MCF 10A (cell line): ENCODE results near the gene PEF1. TPM values are rescaled to one million over a fixed set of nuclear protein-coding genes. Genes with fewer than 3 reads are reported as not detected.

ENCODE experiments used
- BruUV-seq: library from RNA; stranded (reverse); fragments of 400-500 nt; replicated peaks from 2 replicates; lab custom pipeline; 2021; lab: Mats Ljungman, UMichigan
- CTCF ChIA-PET: fragments of 300-600 bp; sonication (Branson Sonifier 250); formaldehyde crosslinking; extraction: SDS; loops from one replicate; lab custom pipeline; 2021; ENCODE audit warnings: antibody characterized with exemption, inconsistent platforms; lab: Yijun Ruan, JAX
- POLR2A ChIA-PET: fragments of 300-600, 350-650 bp; sonication (Branson Sonifier 250); formaldehyde crosslinking; extraction: SDS; loops from one replicate; lab custom pipeline; 2020; ENCODE audit warnings: antibody characterized with exemption, inconsistent platforms; lab: Yijun Ruan, JAX
- DNase-seq: peaks from one replicate; pipeline ENCODE4 v3.0.0-alpha.2; 2018; ENCODE audit not compliant: unreplicated experiment
- H3K27ac Mint-ChIP-seq: one replicate; pipeline ENCODE4 v1.8.0; 2022; ENCODE audit warnings: mild to moderate bottlenecking, low read depth, mixed read lengths; ENCODE audit not compliant: unreplicated experiment
- H3K27me3 Mint-ChIP-seq: one replicate; pipeline ENCODE4 v1.8.0; 2022; ENCODE audit warnings: mixed read lengths; ENCODE audit not compliant: insufficient read depth, unreplicated experiment
- H3K36me3 Mint-ChIP-seq: one replicate; pipeline ENCODE4 v1.8.0; 2022; ENCODE audit warnings: mild to moderate bottlenecking, moderate library complexity, mixed read lengths; ENCODE audit not compliant: insufficient read depth, unreplicated experiment
- H3K4me1 Mint-ChIP-seq: one replicate; pipeline ENCODE4 v1.8.0; 2022; ENCODE audit warnings: mixed read lengths; ENCODE audit not compliant: insufficient read depth, unreplicated experiment
- H3K4me3 Mint-ChIP-seq: one replicate; pipeline ENCODE4 v1.8.0; 2022; ENCODE audit warnings: mild to moderate bottlenecking, moderate library complexity, mixed read lengths; ENCODE audit not compliant: unreplicated experiment
- H3K9me3 Mint-ChIP-seq: one replicate; pipeline ENCODE4 v1.8.0; 2022; ENCODE audit warnings: mixed read lengths; ENCODE audit not compliant: unreplicated experiment
- intact Hi-C: fragments of 100-400 bp; cut with micrococcal nuclease; formaldehyde crosslinking; loops from 2 replicates; pipeline ENCODE4 v1.14.1; 2022
- total RNA-seq: library from RNA; stranded (reverse); gene quantifications from 2 replicates; pipeline ENCODE4 v1.2.3, GENCODE V29; 2022
- TF ChIP-seq, protein P1 (sequence below): fragments of 200-600 bp; IDR thresholded peaks from one replicate; pipeline ENCODE4 v1.8.0; 2022; ENCODE audit warnings: antibody characterized with exemption, mild to moderate bottlenecking; ENCODE audit not compliant: unreplicated experiment

PEF1 gene
- total RNA-seq, 1 experiment from 2014 or later = 61.1 TPM

DNA sequence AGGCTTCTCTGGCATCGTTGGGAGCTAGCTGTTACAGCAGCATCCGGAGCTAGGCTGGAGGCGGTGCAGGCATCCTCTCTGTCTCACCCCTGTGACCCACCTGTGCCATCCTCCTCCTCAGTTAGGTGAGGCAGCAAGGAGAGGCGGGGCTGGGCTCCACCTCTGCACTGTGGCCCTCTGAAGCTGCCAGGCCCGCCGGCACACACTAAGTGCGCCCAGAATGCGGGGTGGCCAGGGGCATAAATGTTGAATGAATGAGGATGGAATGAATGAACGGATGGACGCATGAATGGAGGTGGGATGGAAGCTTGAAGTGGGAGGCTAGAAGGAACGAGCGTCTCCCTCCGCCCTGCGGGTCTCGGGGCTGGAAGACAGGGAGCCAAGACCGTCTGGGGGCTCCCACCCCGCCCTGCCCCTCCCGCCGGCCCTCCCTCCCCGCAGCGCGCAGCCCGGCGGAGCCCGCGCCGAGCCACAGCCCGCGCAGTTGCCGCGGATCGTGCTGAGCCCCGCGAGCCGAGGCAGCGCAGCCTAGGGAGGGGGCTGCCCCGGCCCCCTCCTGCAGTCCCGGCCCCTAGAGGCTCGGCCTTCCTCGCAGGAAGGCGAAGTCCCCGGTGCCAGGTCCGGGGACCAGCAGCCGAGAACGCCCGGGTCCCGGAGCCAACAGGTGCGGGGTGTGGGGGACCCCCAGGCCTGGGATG, 27.3 kb downstream of the PEF1 start, which contains the start of gene HCRTR1:
TSS of gene HCRTR1 (plus strand) at position 472 of the 698 bp plus-strand sequence. CDS start 1,504 bp downstream, outside the sequence.
- POLR2A ChIA-PET = interaction anchor here (1.3 to 1.4 kb wide), 2 partner anchors 21 to 172 kb away, joined by 4 to 5 read pairs; no protein-coding TSS in a partner anchor
- Mint-ChIP-seq H3K27ac (no peak within 1 kb of the TSS), H3K4me1 (no peaks in the 10 kb centered on the region), H3K36me3 (no peaks in the 10 kb centered on the region), H3K27me3 (peaks cover 29% of the 10 kb centered on the region), H3K9me3 (no peaks in the 10 kb centered on the region), H3K4me3 (peak within 1 kb of the TSS; percentile 66)
- TF ChIP-seq, protein P1, sequence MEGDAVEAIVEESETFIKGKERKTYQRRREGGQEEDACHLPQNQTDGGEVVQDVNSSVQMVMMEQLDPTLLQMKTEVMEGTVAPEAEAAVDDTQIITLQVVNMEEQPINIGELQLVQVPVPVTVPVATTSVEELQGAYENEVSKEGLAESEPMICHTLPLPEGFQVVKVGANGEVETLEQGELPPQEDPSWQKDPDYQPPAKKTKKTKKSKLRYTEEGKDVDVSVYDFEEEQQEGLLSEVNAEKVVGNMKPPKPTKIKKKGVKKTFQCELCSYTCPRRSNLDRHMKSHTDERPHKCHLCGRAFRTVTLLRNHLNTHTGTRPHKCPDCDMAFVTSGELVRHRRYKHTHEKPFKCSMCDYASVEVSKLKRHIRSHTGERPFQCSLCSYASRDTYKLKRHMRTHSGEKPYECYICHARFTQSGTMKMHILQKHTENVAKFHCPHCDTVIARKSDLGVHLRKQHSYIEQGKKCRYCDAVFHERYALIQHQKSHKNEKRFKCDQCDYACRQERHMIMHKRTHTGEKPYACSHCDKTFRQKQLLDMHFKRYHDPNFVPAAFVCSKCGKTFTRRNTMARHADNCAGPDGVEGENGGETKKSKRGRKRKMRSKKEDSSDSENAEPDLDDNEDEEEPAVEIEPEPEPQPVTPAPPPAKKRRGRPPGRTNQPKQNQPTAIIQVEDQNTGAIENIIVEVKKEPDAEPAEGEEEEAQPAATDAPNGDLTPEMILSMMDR = no peak
- CTCF ChIA-PET = interaction anchor here (0.7 to 1.8 kb wide), 5 partner anchors 10 to 432 kb away, joined by 3 to 9 read pairs (median 6); no protein-coding TSS in a partner anchor
- intact Hi-C loops = no loop called here
- no TSS peak for BruUV-seq
- no peak for DNase-seq

DNA sequence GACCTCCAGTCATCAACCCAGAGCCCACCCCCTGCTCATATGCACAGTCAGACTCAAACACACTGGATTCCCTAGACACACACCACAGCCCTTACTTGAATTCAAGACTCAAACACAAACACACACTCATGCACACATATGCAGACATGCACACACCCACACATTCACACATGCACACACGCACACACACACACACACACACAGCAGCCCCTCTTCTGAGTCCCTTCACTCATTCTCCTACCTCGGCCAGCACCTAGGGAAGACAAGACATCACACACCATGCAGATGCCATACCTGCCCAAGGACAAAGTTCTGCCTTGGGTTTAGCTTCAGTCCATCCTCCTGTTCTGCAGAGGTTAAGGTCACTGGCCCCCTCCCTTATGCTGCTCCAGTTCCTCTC, 28.7 kb downstream of the PEF1 start:
- Mint-ChIP-seq H3K4me3 (no peak overlapping the region), H3K27ac (no peak overlapping the region), H3K4me1 (no peaks in the 10 kb centered on the region), H3K36me3 (no peaks in the 10 kb centered on the region), H3K9me3 (no peaks in the 10 kb centered on the region), H3K27me3 (peaks cover 29% of the 10 kb centered on the region)
- ChIA-PET POLR2A (interaction anchor here (0.8 kb wide), 1 partner anchor 21 kb away, joined by 5 read pairs; no protein-coding TSS in a partner anchor), CTCF (interaction anchor here (0.6 kb wide), 1 partner anchor 222 kb away, joined by 3 read pairs; no protein-coding TSS in a partner anchor)
- no TSS peak for BruUV-seq
- TF ChIP-seq, protein P1 = no peak
- intact Hi-C loops = no loop called here
- DNase-seq = no peak

DNA sequence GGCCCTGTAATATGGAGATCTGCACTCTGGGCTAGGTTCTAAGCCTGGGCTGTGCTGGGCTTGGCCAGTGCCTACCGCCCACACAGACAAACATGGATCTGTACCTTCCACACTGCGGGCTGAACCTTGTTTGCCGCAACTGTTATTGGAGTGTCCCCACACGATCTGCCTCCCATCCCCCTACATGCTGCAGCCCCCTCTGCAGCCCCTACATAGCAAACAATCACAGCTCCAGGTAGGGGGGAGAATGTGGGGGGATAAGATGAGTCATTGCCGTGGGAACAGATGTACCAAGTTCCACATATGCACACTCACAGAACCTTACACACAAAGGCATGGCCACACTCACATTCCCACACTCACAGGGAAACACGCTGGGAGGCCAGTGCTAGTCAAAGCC, 29.3 kb downstream of the PEF1 start:
- ChIA-PET POLR2A (interaction anchor here (0.8 kb wide), 1 partner anchor 22 kb away, joined by 5 read pairs; no protein-coding TSS in a partner anchor), CTCF (no interaction called here)
- DNase-seq = no peak
- H3K36me3 Mint-ChIP-seq = no peaks in the 10 kb centered on the region
- no peak overlapping the region for H3K4me3 Mint-ChIP-seq
- H3K27ac Mint-ChIP-seq = no peak overlapping the region
- BruUV-seq = no TSS peak
- intact Hi-C loops = no loop called here
- no peaks in the 10 kb centered on the region for H3K9me3 Mint-ChIP-seq
- peaks cover 29% of the 10 kb centered on the region for H3K27me3 Mint-ChIP-seq
- no peaks in the 10 kb centered on the region for H3K4me1 Mint-ChIP-seq
- TF ChIP-seq, protein P1 = no peak

DNA sequence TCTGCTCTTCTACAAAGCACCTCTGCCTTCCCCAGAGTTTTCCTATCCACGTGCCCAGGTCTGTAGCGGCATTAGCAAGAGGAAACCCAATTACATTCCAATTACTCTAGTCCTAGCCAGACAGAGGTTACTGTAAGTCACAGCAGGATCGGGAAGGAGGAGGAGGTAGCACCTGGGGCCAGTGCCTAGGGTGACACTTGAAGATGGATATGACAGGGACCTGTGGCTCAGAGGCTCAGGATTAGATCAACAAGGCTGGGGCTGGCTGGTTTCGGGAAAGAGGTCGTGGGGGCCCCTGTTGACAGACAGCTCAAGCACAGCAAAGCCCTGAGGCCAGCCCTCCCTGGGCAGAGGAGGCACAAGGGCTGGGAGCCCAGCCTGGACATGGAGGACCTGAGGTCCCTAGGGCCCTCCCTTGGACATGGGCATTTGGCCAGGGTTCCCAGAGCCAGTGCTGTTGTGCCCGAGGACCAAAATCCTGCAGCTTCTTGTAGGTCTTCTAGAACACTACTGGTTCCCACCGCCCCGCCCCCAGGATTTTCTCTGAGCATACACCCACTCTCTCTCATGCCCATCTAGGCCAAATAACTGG, 30.2 kb downstream of the PEF1 start:
- Mint-ChIP-seq H3K27ac (no peak overlapping the region), H3K9me3 (no peaks in the 10 kb centered on the region), H3K36me3 (peaks cover 5% of the 10 kb centered on the region), H3K4me1 (no peaks in the 10 kb centered on the region), H3K27me3 (peaks cover 27% of the 10 kb centered on the region), H3K4me3 (no peak overlapping the region)
- intact Hi-C loops = no loop called here
- TF ChIP-seq, protein P1 = no peak
- no TSS peak for BruUV-seq
- DNase-seq = no peak
- ChIA-PET CTCF (interaction anchor here (0.6 kb wide), 1 partner anchor 39 kb away, joined by 4 read pairs; no protein-coding TSS in a partner anchor), POLR2A (no interaction called here)
